WTC11 (cell line): ENCODE results near the gene XRCC4. TPM values are rescaled to one million over a fixed set of nuclear protein-coding genes. Genes with fewer than 3 reads are reported as not detected.

ENCODE experiments used
- ATAC-seq: fragments of 200-7000 bp; cut with Tn5 transposase; 2 replicates; pipeline ENCODE4 v1.10.0; 2021; ENCODE audit warnings: mild to moderate bottlenecking, moderate library complexity
- CTCF ChIA-PET: fragments of 300-600 bp; sonication (Branson Sonifier 250); formaldehyde crosslinking; loops from one replicate; lab custom pipeline; 2021; ENCODE audit warnings: antibody characterized with exemption; lab: Charles Lee
- POLR2A ChIA-PET: fragments of 350-600 bp; sonication (Branson Sonifier 250); formaldehyde crosslinking; loops from one replicate; lab custom pipeline; 2021; ENCODE audit warnings: antibody characterized with exemption; lab: Charles Lee
- DNase-seq: peaks from one replicate; pipeline ENCODE4 v3.0.0; 2021; ENCODE audit warnings: low spot score
- H3K27ac Mint-ChIP-seq: 2 replicates; pipeline ENCODE4 v1.8.0; 2021; ENCODE audit warnings: mixed read lengths
- H3K27me3 Mint-ChIP-seq: 2 replicates; pipeline ENCODE4 v1.8.0; 2021; ENCODE audit warnings: low read depth, mild to moderate bottlenecking, moderate library complexity, mixed read lengths
- H3K36me3 Mint-ChIP-seq: 2 replicates; pipeline ENCODE4 v1.8.0; 2021; ENCODE audit warnings: mixed read lengths
- H3K4me1 Mint-ChIP-seq: 2 replicates; pipeline ENCODE4 v1.8.0; 2022; ENCODE audit warnings: mixed read lengths
- H3K4me3 Mint-ChIP-seq: 2 replicates; pipeline ENCODE4 v1.8.0; 2021; ENCODE audit warnings: mild to moderate bottlenecking, moderate library complexity, mixed read lengths
- H3K9me3 Mint-ChIP-seq: 2 replicates; pipeline ENCODE4 v1.8.0; 2021; ENCODE audit warnings: mixed read lengths
- CREM ChIP-seq: sonication (generic); formaldehyde crosslinking; IDR thresholded peaks from 2 replicates; pipeline ENCODE4 v1.8.1; 2022; ENCODE audit warnings: mild to moderate bottlenecking, missing genetic modification reagents, moderate library complexity
- FOXK1 ChIP-seq: sonication (generic); formaldehyde crosslinking; IDR thresholded peaks from 2 replicates; pipeline ENCODE4 v1.8.0; 2022; ENCODE audit warnings: mild to moderate bottlenecking, moderate library complexity, missing genetic modification reagents
- GRHL2 ChIP-seq: fragments of 250-450 bp; sonication (Bioruptor Pico); IDR thresholded peaks from 2 replicates; pipeline ENCODE4 v1.8.0; 2022; ENCODE audit warnings: mild to moderate bottlenecking, moderate library complexity; ENCODE audit not compliant: insufficient replicate concordance, severe bottlenecking
- JAZF1 ChIP-seq: fragments of 250-450 bp; sonication (Bioruptor Pico); IDR thresholded peaks from 2 replicates; pipeline ENCODE4 v1.9.0; 2021; ENCODE audit warnings: moderate library complexity, mild to moderate bottlenecking, inconsistent platforms
- MYBL2 ChIP-seq: sonication (generic); formaldehyde crosslinking; IDR thresholded peaks from 2 replicates; pipeline ENCODE4 v1.8.1; 2023; ENCODE audit warnings: mild to moderate bottlenecking, moderate library complexity, missing genetic modification reagents
- NFE2L1 ChIP-seq: sonication (generic); formaldehyde crosslinking; IDR thresholded peaks from 2 replicates; pipeline ENCODE4 v1.8.1; 2023; ENCODE audit warnings: missing genetic modification reagents
- NR1H2 ChIP-seq: sonication (generic); formaldehyde crosslinking; IDR thresholded peaks from 2 replicates; pipeline ENCODE4 v1.9.0; 2021; ENCODE audit warnings: mild to moderate bottlenecking, moderate library complexity, missing genetic modification reagents
- SMAD3 ChIP-seq: sonication (generic); formaldehyde crosslinking; IDR thresholded peaks from 2 replicates; pipeline ENCODE4 v1.8.0; 2022; ENCODE audit warnings: missing genetic modification reagents, mild to moderate bottlenecking, borderline replicate concordance
- SP1 ChIP-seq: sonication (generic); formaldehyde crosslinking; conservative IDR thresholded peaks from 2 replicates; pipeline ENCODE4 v1.8.1; 2022; ENCODE audit warnings: missing genetic modification reagents
- TP53 ChIP-seq: sonication (generic); formaldehyde crosslinking; IDR thresholded peaks from 2 replicates; pipeline ENCODE4 v1.8.1; 2023; ENCODE audit warnings: mild to moderate bottlenecking, missing genetic modification reagents
- ZNF121 ChIP-seq: sonication (generic); formaldehyde crosslinking; IDR thresholded peaks from 2 replicates; pipeline ENCODE4 v1.8.0; 2023; ENCODE audit warnings: missing genetic modification reagents
- ZNF219 ChIP-seq: sonication (generic); formaldehyde crosslinking; IDR thresholded peaks from 2 replicates; pipeline ENCODE4 v1.8.0; 2023; ENCODE audit warnings: missing genetic modification reagents, mild to moderate bottlenecking, borderline replicate concordance
- ZNF232 ChIP-seq: sonication (generic); formaldehyde crosslinking; IDR thresholded peaks from 2 replicates; pipeline ENCODE4 v1.8.0; 2022; ENCODE audit warnings: mild to moderate bottlenecking, missing genetic modification reagents
- total RNA-seq: library from RNA; stranded (reverse); gene quantifications from 3 replicates; pipeline ENCODE4 v1.2.3, GENCODE V29; 2021
- TF ChIP-seq, protein P1 (sequence below): sonication (generic); formaldehyde crosslinking; IDR thresholded peaks from 2 replicates; pipeline ENCODE4 v1.8.0; 2022; ENCODE audit warnings: missing genetic modification reagents
- TF ChIP-seq, protein P2 (sequence below): fragments of 250-450 bp; sonication (Bioruptor Pico); conservative IDR thresholded peaks from 2 replicates; pipeline ENCODE4 v1.9.0; 2021; ENCODE audit warnings: mild to moderate bottlenecking
- TF ChIP-seq, protein P3 (sequence below): sonication (generic); formaldehyde crosslinking; IDR thresholded peaks from 2 replicates; pipeline ENCODE4 v1.8.1; 2022; ENCODE audit warnings: missing genetic modification reagents, borderline replicate concordance
- TF ChIP-seq, protein P4 (sequence below): sonication (generic); formaldehyde crosslinking; IDR thresholded peaks from 2 replicates; pipeline ENCODE4 v1.8.0; 2023; ENCODE audit warnings: missing genetic modification reagents, mild to moderate bottlenecking, borderline replicate concordance
- TF ChIP-seq, protein P5 (sequence below): fragments of 250-450 bp; sonication (Bioruptor Pico); IDR thresholded peaks from 2 replicates; pipeline ENCODE4 v1.9.0; 2021; ENCODE audit warnings: moderate library complexity, mild to moderate bottlenecking, inconsistent platforms, borderline replicate concordance
- TF ChIP-seq, protein P6 (sequence below): fragments of 250-450 bp; sonication (Bioruptor Pico); IDR thresholded peaks from 2 replicates; pipeline ENCODE4 v1.8.0; 2021; ENCODE audit warnings: mild to moderate bottlenecking

XRCC4 gene
- total RNA-seq, 1 experiment from 2014 or later = 13.5 TPM

DNA sequence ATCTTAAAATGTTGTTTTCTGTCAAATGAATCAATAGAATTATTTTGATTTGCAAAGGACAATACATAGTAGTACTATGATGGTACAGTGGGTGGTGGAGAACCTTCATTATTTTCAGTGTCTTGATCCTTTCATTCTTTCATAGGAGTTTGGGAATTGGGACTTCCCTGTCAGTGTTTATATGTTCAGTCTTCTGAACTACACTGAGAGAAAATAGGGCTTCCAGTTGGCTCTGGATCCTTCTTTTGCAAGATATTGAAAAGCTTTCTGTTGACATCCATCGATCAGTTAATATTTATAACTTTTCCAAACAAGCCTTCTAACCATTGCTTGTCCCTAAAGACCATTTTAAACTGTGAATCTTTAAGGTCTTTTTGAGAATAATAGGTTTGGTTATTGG, 94.7 kb downstream of the XRCC4 start:
- TF ChIP-seq, protein P1, sequence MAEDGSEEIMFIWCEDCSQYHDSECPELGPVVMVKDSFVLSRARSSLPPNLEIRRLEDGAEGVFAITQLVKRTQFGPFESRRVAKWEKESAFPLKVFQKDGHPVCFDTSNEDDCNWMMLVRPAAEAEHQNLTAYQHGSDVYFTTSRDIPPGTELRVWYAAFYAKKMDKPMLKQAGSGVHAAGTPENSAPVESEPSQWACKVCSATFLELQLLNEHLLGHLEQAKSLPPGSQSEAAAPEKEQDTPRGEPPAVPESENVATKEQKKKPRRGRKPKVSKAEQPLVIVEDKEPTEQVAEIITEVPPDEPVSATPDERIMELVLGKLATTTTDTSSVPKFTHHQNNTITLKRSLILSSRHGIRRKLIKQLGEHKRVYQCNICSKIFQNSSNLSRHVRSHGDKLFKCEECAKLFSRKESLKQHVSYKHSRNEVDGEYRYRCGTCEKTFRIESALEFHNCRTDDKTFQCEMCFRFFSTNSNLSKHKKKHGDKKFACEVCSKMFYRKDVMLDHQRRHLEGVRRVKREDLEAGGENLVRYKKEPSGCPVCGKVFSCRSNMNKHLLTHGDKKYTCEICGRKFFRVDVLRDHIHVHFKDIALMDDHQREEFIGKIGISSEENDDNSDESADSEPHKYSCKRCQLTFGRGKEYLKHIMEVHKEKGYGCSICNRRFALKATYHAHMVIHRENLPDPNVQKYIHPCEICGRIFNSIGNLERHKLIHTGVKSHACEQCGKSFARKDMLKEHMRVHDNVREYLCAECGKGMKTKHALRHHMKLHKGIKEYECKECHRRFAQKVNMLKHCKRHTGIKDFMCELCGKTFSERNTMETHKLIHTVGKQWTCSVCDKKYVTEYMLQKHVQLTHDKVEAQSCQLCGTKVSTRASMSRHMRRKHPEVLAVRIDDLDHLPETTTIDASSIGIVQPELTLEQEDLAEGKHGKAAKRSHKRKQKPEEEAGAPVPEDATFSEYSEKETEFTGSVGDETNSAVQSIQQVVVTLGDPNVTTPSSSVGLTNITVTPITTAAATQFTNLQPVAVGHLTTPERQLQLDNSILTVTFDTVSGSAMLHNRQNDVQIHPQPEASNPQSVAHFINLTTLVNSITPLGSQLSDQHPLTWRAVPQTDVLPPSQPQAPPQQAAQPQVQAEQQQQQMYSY (CRISPR knock-in tag) = no peak
- TF ChIP-seq, protein P2, sequence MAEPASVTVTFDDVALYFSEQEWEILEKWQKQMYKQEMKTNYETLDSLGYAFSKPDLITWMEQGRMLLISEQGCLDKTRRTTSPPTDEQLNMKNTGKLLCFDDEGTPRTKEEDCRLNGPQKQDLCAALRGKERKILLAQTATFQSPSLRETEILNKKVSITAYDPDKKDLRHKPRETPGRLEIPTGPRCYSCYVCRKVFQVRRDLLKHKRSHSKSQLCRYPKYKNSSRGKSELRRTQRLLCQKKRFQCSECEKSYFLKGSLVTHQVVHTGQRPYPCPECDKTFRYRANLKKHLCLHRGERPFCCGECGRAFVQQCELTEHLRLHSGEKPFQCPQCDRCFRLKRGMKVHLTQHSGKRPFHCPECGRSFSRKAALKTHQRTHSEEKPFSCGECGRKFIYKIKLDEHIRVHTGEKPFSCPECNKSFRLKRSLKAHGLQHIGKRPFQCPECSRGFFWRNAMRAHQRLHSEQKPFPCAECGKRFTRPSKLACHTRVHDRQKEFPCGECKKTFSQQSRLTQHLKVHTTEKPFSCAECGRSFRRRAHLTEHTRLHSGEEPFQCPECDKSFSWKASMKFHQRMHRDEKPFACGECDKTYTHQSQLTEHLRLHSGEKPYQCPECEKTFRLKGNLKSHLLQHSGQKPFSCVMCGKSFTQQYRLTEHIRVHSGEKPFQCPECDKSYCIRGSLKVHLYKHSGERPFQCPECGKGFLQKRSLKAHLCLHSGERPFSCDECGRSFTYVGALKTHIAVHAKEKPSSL (CRISPR knock-in tag) = no peak
- TF ChIP-seq FOXK1 (no peak), TP53 (CRISPR knock-in tag) (no peak)
- no peak overlapping the region for H3K27ac Mint-ChIP-seq
- H3K36me3 Mint-ChIP-seq = no peaks in the 10 kb centered on the region
- no peak for ATAC-seq
- no peak overlapping the region for H3K4me3 Mint-ChIP-seq
- DNase-seq = no peak
- ChIA-PET POLR2A (no interaction called here), CTCF (no interaction called here)
- no peaks in the 10 kb centered on the region for H3K27me3 Mint-ChIP-seq
- peaks cover 13% of the 10 kb centered on the region for H3K4me1 Mint-ChIP-seq
- H3K9me3 Mint-ChIP-seq = no peaks in the 10 kb centered on the region

DNA sequence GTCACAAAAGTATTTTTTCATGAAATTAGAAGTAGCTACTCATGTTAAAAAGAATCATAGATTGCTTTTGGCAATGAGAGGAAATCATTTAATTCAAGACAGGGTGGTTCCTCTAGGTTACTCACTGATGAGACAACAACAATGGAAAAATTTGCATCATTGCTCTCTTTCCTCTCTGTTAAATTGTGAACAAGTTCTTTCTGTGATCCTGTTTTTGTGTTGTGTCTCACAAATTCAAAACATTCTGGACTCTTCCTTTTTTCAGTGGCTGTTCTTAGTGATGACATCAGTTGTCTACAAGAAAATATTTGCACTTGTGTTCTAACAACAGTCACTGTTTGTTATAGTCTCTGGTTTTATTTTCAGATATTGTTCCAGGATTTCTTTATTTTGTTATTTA, 95.3 kb downstream of the XRCC4 start:
- Mint-ChIP-seq H3K36me3 (no peaks in the 10 kb centered on the region), H3K9me3 (no peaks in the 10 kb centered on the region), H3K27me3 (no peaks in the 10 kb centered on the region), H3K4me1 (peaks cover 6% of the 10 kb centered on the region), H3K4me3 (no peak overlapping the region), H3K27ac (no peak overlapping the region)
- DNase-seq (no peak), ATAC-seq (no peak)
- CTCF ChIA-PET = no interaction called here
- TF ChIP-seq ZNF232 (CRISPR knock-in tag) = no peak
- no peak for TF ChIP-seq MYBL2
- no peak for TF ChIP-seq ZNF219 (CRISPR knock-in tag)
- TF ChIP-seq NR1H2 (CRISPR knock-in tag) = no peak
- TF ChIP-seq, protein P3, sequence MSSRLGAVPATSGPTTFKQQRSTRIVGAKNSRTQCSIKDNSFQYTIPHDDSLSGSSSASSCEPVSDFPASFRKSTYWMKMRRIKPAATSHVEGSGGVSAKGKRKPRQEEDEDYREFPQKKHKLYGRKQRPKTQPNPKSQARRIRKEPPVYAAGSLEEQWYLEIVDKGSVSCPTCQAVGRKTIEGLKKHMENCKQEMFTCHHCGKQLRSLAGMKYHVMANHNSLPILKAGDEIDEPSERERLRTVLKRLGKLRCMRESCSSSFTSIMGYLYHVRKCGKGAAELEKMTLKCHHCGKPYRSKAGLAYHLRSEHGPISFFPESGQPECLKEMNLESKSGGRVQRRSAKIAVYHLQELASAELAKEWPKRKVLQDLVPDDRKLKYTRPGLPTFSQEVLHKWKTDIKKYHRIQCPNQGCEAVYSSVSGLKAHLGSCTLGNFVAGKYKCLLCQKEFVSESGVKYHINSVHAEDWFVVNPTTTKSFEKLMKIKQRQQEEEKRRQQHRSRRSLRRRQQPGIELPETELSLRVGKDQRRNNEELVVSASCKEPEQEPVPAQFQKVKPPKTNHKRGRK = no peak
- no peak for TF ChIP-seq SP1
- TF ChIP-seq NFE2L1 (CRISPR knock-in tag) = no peak
- TF ChIP-seq JAZF1 = no peak
- no peak for TF ChIP-seq TP53 (CRISPR knock-in tag)
- TF ChIP-seq, protein P4, sequence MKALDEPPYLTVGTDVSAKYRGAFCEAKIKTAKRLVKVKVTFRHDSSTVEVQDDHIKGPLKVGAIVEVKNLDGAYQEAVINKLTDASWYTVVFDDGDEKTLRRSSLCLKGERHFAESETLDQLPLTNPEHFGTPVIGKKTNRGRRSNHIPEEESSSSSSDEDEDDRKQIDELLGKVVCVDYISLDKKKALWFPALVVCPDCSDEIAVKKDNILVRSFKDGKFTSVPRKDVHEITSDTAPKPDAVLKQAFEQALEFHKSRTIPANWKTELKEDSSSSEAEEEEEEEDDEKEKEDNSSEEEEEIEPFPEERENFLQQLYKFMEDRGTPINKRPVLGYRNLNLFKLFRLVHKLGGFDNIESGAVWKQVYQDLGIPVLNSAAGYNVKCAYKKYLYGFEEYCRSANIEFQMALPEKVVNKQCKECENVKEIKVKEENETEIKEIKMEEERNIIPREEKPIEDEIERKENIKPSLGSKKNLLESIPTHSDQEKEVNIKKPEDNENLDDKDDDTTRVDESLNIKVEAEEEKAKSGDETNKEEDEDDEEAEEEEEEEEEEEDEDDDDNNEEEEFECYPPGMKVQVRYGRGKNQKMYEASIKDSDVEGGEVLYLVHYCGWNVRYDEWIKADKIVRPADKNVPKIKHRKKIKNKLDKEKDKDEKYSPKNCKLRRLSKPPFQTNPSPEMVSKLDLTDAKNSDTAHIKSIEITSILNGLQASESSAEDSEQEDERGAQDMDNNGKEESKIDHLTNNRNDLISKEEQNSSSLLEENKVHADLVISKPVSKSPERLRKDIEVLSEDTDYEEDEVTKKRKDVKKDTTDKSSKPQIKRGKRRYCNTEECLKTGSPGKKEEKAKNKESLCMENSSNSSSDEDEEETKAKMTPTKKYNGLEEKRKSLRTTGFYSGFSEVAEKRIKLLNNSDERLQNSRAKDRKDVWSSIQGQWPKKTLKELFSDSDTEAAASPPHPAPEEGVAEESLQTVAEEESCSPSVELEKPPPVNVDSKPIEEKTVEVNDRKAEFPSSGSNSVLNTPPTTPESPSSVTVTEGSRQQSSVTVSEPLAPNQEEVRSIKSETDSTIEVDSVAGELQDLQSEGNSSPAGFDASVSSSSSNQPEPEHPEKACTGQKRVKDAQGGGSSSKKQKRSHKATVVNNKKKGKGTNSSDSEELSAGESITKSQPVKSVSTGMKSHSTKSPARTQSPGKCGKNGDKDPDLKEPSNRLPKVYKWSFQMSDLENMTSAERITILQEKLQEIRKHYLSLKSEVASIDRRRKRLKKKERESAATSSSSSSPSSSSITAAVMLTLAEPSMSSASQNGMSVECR (CRISPR knock-in tag) = no peak
- no peak for TF ChIP-seq GRHL2 (CRISPR knock-in tag)
- TF ChIP-seq ZNF121 = no peak
- TF ChIP-seq SMAD3 (CRISPR knock-in tag) = no peak
- TF ChIP-seq, protein P5, sequence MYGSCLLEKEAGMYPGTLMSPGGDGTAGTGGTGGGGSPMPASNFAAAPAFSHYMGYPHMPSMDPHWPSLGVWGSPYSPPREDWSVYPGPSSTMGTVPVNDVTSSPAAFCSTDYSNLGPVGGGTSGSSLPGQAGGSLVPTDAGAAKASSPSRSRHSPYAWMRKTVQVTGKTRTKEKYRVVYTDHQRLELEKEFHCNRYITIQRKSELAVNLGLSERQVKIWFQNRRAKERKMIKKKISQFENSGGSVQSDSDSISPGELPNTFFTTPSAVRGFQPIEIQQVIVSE = no peak
- TF ChIP-seq CREM (CRISPR knock-in tag) = no peak
- TF ChIP-seq, protein P6, sequence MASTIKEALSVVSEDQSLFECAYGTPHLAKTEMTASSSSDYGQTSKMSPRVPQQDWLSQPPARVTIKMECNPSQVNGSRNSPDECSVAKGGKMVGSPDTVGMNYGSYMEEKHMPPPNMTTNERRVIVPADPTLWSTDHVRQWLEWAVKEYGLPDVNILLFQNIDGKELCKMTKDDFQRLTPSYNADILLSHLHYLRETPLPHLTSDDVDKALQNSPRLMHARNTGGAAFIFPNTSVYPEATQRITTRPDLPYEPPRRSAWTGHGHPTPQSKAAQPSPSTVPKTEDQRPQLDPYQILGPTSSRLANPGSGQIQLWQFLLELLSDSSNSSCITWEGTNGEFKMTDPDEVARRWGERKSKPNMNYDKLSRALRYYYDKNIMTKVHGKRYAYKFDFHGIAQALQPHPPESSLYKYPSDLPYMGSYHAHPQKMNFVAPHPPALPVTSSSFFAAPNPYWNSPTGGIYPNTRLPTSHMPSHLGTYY (CRISPR knock-in tag) = no peak
- POLR2A ChIA-PET = no interaction called here
